SIG-M5 treated with dmso at 0.1 percent for 504 hours (cell line): ENCODE results near the gene GRB7.

Experiments used
- DNase-seq: peaks from one replicate; lab custom pipeline; 2025; ENCODE audit not compliant: unreplicated experiment; lab: John Stamatoyannopoulos, UW

Gene GRB7

DNA sequence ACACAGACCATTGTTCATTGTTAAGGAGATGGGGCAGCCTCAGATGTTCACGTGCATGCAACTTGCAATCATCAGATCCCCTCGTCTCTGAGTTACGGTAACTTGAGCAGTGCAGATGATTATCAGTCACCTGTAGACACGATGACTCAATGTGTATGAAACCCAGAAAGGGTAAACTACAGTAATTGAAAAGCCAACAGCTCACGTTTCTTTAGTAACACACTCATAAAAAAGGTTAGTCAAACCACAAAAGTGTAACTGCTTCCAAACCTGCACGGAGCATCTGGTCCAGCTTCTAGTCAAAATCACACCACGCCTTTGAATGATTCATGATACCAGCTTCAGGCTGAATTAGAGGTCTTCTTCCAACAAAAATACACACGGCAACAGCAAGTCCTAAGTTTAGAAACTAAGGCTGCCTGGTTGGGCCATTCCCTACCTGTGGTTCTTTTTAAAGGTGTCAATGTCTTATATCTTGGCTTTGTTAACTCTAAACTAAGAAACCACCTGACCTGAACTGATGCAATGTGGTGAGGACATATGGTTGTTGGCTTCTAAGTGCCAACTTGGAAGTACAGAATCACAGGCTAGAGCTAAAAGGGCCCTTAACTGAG lies 32.3 kb downstream of the GRB7 start:
- DNase-seq: peak; percentile 57

DNA sequence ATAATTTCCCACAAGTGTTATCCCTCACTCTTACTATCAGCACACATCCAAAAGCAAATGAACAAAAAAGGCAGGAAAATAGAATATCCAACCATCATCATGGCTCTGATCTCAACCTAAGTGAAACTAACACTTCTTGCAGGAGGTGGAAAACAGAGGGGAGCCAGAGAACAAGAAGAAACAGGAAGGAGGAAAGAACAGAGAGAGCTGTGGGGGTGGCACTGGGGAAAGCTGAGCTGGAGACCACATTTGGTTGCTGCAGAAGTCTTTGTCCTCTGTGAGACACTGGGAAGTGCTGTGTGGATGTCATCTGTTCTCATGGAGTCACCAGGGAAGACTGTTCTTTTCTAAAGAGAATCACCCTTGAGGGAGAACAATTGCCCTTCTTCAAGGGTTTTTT lies 34.7 kb downstream of the GRB7 start:
- DNase-seq: no peak

DNA sequence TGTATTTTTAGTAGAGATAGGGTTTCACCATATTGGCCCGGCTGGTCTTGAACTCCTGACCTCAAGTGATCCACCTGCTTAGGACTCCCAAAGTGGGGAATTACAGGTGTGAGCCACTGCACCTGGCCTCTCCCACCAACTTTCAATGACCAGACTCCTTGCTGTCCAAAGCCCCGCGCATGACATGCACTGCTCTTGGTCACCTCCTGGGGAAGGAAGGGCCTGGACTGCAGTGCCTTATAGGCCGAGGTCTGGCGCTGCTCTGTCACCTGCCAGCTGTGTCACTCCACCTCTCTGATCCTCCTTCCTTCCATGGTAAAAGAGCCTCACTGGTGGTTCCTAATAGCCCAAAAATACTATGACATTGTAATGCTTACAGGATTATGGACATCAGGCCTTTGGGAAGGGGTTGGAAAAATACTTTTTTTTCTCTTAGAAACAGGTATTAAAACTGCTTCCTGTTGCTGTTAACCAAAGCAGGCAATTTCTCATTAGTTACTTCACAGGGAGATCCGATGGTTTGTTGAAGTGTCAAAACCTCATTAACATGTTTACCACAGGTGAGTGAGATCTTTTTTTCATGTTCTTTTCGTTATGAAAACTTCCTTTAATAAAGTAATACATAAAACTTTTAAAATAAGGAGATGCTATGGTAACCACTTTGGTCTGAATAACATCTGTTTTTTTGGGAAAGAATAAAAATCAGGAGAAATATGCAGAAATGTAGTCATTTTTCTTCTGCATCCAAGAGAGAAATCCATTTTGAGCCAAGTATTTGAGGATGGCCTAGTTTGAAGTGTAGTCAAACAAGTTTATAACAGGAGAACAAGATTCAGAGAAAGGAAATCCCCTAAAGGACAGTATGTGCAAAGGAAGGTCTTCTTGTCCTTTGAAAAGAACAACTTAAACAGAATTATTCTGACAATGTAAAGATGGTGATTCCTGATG lies 35.5 kb downstream of the GRB7 start:
- DNase-seq: no peak

DNA sequence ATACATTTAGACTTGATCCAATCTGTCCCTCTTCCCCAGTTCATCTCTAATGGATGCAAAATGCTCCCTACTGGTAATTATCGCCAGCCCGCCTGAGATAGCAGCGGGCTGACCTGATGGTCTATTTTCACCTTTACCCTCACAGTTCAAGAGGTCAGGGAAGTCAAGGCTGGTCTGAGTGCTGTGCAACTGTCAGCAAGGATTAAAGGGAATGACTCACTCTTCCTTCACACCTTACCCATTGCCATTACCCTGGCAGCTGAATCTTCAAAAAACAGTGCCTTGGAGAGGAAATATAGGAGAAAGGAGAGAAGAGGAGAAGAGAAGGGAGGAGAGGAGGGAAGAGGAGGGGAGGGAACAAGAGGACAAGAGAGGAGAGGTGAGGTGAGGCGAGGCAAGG lies 36.3 kb downstream of the GRB7 start:
- no peak for DNase-seq

DNA sequence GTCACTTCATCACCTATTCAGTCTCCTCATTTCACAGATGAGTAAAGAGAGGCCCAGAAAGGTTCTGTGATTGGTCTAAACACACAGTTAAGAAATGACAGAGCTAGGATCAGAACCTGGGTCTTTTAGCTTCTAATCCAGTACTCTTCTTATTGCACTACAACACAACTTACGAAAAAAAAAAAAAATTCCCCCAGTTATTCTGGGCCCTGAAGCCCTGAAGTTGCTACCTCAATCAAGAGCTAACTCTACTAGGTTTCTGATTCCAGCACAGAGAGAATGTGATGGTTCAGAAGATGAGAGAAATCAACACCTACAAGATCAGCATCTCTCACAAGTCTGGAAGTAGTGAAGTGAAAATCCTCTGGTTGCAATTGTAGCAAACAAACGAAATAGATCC lies 37.3 kb downstream of the GRB7 start:
- DNase-seq: no peak

DNA sequence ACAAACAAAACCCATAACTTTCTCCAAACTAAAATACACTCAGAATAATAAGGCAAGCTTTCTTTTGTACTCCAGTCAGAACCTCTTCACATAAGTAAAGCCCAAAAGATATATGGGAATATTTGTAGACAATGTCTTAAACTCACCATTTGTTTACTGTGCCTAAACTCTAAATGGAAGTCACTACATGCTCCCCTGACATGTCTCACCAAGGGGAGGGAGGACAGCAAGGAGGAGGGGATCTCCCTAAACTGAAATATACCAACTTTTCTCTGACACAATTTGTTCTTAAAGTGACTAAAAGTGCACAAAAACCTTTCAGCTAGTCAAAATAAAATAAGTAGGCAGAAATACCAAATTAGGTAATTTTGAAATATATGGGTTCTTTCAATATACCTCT lies 38.5 kb downstream of the GRB7 start:
- no peak for DNase-seq

DNA sequence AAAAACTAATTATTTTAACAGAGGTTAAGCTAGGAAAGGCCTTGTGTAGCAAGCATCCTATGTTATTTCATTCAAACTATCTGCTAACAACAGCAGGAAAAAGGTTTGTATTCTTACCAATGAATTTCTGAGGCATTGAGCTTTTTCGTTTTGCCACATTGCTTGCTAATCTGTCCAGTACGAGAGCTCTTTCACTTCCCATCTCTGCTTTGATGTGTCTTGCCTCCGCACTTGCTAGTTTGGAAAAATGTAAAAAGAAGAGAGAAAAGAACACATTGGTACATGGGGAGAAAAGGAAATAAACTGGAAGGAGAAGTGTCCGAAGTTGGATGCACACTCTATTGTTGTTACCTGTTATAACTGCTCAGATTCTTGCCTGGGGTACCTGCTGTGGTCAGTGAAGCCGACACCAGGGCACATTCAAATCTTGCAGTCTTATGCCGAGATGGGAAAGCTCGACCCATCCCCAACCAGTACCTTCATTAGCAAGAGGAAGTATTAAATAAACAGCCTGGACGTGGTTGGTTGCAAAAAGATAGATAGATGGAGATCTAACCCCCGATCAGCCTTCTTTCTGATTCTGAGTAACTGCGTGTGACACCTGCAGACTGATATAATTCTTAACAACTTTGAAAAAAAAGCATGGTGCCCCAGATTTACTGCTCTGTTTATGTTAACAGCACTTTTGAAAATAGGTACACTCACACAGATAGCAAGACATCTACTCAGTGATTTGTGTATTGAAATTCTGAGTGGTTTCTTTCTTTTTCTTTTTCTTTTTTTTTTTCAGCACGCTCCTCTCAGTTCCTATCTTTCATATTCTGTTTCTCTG lies 40.0 kb downstream of the GRB7 start:
- DNase-seq: no peak

DNA sequence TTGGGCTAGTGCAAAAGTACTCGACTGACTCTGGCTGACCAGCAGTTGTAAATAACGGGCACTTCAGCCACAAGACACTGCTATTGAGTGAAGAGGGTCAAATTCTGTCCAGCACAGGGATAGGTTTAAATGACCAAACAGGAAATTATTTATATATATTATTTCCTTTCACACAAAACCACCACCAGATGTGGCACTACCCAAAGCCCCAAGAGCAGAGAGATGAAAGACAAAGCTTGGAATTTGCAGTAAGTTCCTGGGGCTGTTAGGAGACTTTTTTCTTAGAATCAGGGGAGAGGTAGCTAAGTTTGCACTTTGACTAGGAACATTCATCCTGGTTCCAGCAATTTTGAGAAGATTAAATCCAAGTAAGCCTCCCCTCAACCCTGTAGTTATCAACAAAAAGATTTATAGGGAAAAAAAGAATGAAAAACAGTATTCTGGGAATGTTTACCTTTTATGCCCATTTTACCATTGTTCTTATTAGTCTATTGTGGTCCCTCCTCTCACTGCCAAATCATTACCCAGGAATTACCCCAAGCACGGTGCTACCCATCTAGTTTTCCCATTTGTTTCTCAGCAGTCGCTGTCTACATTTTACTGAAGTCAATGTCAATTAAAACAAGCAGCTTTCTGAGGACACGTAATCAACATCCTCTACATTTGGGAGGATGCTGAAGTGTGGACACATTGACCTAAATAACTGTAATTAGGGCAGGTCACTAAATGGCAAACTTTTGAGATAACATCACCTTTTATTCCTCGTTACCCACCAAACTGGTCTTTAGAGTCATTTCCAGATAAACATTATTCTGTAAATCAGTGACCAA lies 43.5 kb downstream of the GRB7 start:
- no peak for DNase-seq

DNA sequence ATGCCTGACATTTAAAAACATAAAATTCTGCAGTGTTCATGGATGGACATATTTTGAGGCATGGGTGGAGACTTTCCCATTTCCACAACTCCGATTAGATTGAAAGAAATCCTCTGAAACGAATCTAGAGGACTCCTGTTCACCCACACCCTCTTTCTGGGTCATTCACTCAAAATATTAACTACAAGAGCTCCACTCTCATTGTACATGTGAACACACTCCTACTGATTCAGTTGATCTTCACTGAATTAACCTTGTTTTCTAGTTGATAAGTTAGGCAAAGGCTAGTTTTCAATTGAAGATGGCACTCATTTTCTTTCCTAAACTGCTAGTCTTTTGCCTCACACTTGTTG lies 44.1 kb downstream of the GRB7 start:
- DNase-seq: no peak

DNA sequence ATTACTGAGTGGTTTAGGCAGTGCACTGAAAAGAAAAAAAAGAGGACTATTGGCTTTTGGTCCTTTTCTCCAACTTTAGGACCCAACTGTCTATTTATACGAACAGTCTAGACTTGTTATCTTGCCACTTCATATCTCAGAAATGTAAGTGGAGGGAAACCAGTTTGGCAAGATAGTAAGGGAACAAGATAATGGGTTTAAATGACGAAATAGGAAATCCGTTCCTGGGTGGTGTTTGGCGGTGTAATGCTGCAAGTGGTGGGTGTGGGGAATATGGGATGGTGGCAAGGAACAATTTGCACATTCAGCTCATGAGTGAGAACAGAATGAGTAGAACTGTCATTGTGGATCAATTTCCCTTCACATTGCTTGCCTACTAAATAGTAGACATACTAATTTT lies 44.7 kb downstream of the GRB7 start:
- peak; percentile 68 for DNase-seq

DNA sequence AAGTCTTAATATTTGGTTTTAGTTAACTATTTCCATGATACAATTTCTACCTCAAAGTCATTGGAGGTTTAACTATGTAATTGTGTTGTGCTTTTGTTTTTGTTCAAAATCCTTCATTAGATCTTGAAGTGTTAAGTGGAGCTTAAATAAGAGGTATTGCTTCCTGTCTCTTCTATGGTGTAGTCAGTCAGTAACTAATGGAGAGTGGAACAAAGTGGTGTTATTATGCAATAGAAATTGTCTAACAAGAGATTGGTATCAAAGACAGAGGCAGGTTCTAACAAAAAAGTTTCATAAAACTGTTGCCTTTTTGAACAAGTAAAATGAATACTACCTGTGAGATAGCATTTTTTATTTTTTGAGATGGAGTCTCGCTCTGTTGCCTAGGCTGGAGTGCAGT lies 45.2 kb downstream of the GRB7 start:
- DNase-seq: peak; percentile 24

DNA sequence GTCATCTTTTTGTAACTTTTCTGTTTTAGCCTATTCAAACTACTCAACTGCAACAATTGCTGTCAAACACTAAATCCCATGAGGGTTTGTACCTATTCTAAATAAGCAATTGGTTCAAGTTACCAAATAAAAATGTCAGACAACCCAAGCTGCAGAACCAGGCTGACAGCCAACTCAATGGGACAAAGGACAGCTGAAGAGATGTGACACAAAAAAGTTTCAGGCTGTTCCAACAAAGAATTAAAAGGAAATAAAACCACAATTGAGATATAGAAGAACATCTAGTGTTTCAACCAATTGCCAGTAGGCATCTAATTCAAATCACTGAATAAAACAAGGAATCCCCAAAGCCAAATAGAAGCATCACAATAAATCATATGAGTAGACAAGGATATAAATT lies 49.3 kb downstream of the GRB7 start:
- DNase-seq: no peak

DNA sequence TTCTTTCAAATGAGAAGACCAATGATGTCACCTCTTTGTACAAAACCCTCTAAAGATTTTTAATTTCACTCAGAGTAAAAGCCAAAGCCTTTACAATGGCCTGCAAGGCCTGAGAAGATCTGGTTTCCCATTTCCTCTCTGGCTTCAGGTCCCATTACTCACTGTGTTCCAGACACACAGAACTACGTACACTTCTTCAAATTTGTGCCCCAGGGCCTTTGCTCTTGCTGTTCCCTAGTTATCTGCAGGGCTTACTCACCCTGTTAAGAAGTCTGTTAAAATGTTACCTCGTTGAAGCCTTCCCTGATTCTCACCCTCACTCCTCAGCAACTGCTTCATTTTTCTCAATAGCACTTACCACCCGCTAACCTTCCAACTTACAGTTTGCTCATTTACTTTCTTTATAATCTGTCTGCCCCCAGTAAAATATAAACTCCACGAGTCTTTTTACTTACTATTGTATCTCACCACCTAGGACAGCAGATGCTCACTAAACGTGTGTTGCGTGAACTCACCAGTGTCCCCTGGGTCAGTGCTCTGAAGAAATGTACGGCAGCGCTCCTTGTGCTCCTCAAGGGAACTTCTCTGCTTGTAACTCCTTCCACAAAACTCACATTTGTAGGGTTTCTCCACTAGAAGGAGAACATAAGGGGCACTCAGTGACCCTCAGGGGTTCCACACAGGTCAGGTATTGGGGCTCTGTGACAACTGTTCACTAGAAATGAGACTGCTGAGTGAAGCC lies 50.2 kb downstream of the GRB7 start:
- no peak for DNase-seq

DNA sequence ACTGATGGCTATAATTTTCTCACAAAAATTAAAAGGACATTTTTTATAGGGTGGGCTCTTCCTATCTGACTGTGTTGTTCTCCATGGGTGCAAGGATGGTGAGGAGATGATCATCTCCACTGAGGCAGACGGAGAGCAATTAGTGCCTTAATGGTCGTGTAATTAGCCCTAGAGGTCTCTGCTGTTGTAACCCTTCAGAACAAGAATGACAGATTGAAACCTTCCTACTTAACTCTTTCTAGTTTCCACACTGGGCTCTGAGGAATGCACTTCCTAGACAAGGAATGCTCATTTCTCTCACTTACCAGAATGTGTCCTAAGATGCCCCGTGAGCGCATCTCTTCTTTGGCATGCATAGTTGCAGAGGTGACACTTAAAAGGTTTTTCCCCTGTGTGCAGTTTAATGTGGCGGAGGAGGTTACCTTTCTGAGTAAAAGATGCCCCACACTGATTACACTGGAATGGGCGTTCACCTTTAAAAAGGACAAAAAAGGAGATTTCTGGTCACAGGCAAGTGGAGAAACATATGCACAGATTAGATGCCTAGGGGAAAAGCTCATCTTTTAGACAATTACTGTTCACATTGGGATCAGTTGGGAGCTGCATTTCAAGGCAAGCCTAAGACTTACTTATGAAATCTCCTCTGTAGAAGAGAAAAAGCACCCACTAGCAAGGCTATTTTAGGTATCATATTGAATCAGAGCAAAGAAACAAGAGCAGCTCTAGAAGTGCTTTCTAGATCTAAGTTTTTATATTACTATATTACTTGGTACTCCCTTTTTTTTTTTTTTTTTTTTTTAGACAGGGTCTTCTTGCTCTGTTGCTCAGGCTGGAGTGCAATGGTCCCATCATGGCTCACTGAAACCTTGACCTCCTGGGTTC lies 53.6 kb downstream of the GRB7 start:
- DNase-seq: no peak

DNA sequence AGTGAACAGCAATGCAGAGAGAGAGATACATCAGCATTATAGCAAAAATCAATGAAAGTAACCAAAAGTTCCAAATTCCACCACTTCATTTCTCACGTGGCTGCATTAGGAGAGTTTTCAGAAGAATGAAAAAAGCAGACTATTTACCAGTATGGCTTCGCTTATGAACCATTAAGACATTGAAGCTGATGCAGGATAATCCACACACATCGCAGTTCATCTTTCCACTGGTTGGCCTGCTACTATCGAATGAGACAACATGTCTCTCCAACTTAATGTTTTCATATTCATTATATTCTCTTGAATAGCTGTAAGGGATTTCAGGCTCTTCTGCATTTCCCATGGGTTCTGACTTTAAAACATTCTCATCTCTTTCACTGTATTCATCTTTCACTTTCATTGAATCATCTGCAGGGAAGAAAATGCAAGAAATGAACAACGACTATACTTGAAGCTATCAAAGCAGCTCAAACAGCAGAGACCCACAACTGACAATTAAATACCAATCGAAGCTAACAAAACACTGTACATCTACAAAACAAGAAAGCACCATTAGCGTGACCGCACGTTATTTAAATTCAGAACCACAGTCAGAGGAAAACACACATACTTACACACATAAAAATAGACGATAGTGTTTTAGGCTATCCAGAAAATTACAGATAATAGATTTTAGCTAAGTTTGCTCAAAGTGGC lies 54.9 kb downstream of the GRB7 start:
- no peak for DNase-seq

DNA sequence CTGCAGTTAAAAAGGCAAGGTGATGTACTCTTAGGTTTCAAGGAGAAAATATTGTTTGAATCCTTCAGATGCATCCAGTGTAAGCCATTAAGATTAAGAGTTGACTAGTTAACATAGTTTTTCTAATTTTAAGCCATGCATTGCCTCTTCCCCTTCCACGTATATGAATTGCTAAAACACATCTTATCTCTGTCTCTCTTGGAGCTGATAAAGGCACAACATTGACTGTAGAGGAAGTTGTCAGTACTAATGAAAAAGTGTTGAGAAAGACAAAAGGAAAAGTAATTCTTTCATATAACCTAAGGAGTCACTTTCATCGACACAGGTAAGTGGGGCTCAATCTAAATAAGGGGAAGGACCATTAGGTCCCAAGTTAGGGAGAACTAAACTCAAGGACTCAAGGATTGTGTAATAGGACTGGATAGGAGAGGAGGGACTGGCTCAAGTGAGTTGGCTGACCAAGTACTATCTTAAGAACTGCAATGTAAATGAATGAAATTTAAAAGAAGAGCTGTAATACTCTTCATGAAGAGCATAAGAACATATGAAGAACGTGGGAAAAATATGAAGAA lies 55.6 kb downstream of the GRB7 start:
- DNase-seq: no peak

DNA sequence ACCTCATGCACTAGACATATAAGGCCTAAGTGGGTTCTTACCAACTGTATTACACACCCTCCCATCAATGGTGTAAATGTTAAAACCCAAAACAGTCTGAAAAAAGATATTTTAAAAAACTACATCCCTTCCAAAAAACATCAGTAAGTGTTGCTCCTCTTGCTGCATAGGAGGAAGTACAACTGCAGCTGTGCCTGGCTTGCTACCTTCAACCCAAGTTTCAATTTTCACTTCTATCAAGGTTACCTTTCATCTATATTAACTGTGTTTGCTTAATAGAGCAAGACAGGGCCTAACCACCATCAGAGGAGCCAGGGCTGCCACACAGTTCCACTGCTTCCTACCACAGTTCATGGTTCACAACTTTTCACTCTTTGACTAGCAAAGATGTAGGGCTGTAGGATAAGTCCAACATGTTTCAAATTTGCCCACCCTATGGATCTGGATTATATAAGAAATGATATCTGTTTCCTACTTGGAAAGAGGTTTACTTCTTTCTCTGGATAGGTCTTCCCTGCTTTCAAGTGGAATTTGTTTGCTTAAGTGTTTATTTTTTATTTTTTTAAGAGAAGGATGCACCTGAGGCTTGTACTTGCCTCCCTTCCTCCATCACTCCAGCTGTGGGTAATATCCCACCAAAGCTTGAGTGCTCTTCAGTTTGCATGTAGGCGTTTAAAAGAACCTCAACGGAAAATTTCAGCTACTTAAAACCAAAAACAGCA lies 56.7 kb downstream of the GRB7 start:
- DNase-seq: no peak
